H9 (cell line): ENCODE measurements around the gene TTC13. TPM values are rescaled to one million over a fixed set of nuclear protein-coding genes. Genes with fewer than 3 reads are reported as not detected.

Experiments used
- DNase-seq: peaks from one replicate; pipeline ENCODE4 v3.0.0-alpha.2; 2017
- H2AFZ ChIP-seq: one replicate; pipeline ENCODE4 v1.6.1; 2013; ENCODE audit warnings: mild to moderate bottlenecking, low read length, control low read depth, moderate library complexity
- H2AK5ac ChIP-seq: 2 replicates; pipeline ENCODE4 v1.6.1; 2013; ENCODE audit warnings: low read length, control low read depth, mixed read lengths; ENCODE audit not compliant: insufficient read length
- H2BK120ac ChIP-seq: one replicate; pipeline ENCODE4 v1.6.1; 2013; ENCODE audit warnings: low read depth, mild to moderate bottlenecking, low read length, control low read depth, inconsistent platforms; ENCODE audit not compliant: poor library complexity, severe bottlenecking
- H2BK12ac ChIP-seq: 2 replicates; pipeline ENCODE4 v1.6.1; 2013; ENCODE audit warnings: low read length, control low read depth, mixed read lengths, low read depth; ENCODE audit not compliant: insufficient read length
- H2BK15ac ChIP-seq: 2 replicates; pipeline ENCODE4 v1.6.1; 2013; ENCODE audit warnings: low read depth, low read length, control low read depth
- H2BK20ac ChIP-seq: one replicate; pipeline ENCODE4 v1.6.1; 2013; ENCODE audit warnings: low read depth, mild to moderate bottlenecking, low read length, control low read depth, inconsistent platforms; ENCODE audit not compliant: poor library complexity, severe bottlenecking
- H2BK5ac ChIP-seq: 2 replicates; pipeline ENCODE4 v1.6.1; 2013; ENCODE audit warnings: low read length, control low read depth, mixed read lengths; ENCODE audit not compliant: insufficient read length
- H3K14ac ChIP-seq: 2 replicates; pipeline ENCODE4 v1.6.1; 2013; ENCODE audit warnings: low read length, control low read depth; ENCODE audit not compliant: insufficient read depth
- H3K18ac ChIP-seq: 2 replicates; pipeline ENCODE4 v1.6.1; 2013; ENCODE audit warnings: low read depth, mild to moderate bottlenecking, mixed read lengths, low read length, control low read depth; ENCODE audit not compliant: insufficient read length
- H3K23ac ChIP-seq: 2 replicates; pipeline ENCODE4 v1.6.1; 2013; ENCODE audit warnings: low read length, control low read depth, mixed read lengths, low read depth; ENCODE audit not compliant: insufficient read length
- H3K23me2 ChIP-seq: 2 replicates; pipeline ENCODE4 v1.6.1; 2013; ENCODE audit warnings: low read depth, mild to moderate bottlenecking, mixed read lengths, low read length, control low read depth; ENCODE audit not compliant: insufficient read length, poor library complexity, severe bottlenecking
- H3K27ac ChIP-seq: 2 replicates; pipeline ENCODE4 v1.5.1; 2013; ENCODE audit warnings: low read length, control low read depth, mixed read lengths, low read depth; ENCODE audit not compliant: insufficient read length
- H3K27me3 ChIP-seq: 2 replicates; pipeline ENCODE4 v1.6.1; 2013; ENCODE audit warnings: low read length, control low read depth, inconsistent platforms; ENCODE audit not compliant: insufficient read depth
- H3K4ac ChIP-seq: 2 replicates; pipeline ENCODE4 v1.6.1; 2013; ENCODE audit warnings: low read depth, mild to moderate bottlenecking, control low read depth, inconsistent platforms, low read length, moderate library complexity
- H3K4me1 ChIP-seq: 2 replicates; pipeline ENCODE4 v1.6.1; 2013; ENCODE audit warnings: low read length, control low read depth, inconsistent platforms; ENCODE audit not compliant: insufficient read depth
- H3K4me2 ChIP-seq: 2 replicates; pipeline ENCODE4 v1.6.1; 2013; ENCODE audit warnings: low read length, control low read depth, mixed read lengths; ENCODE audit not compliant: insufficient read length, insufficient read depth
- H3K56ac ChIP-seq: 2 replicates; pipeline ENCODE4 v1.6.1; 2013; ENCODE audit warnings: low read depth, mild to moderate bottlenecking, mixed read lengths, low read length, control low read depth; ENCODE audit not compliant: insufficient read length
- H3K79me1 ChIP-seq: 2 replicates; pipeline ENCODE4 v1.6.1; 2013; ENCODE audit warnings: low read depth, mild to moderate bottlenecking, moderate library complexity, low read length, control low read depth, inconsistent platforms; ENCODE audit not compliant: insufficient read depth, poor library complexity, severe bottlenecking
- H3K79me2 ChIP-seq: 2 replicates; pipeline ENCODE4 v1.6.1; 2013; ENCODE audit warnings: low read length, control low read depth, inconsistent platforms; ENCODE audit not compliant: insufficient read depth
- H3K9ac ChIP-seq: 2 replicates; pipeline ENCODE4 v1.6.1; 2013; ENCODE audit warnings: low read length, control low read depth, mixed read lengths; ENCODE audit not compliant: insufficient read length; ENCODE audit errors: extremely low read depth
- H3K9me3 ChIP-seq: one replicate; pipeline ENCODE4 v1.6.1; 2013; ENCODE audit warnings: low read depth, low read length, inconsistent platforms; ENCODE audit not compliant: control insufficient read depth
- H3T11ph ChIP-seq: one replicate; pipeline ENCODE4 v1.6.1; 2013; ENCODE audit warnings: mild to moderate bottlenecking, low read length, control low read depth, inconsistent platforms
- H4K20me1 ChIP-seq: one replicate; pipeline ENCODE4 v1.6.1; 2013; ENCODE audit not compliant: control insufficient read depth, insufficient read length, insufficient read depth
- H4K5ac ChIP-seq: 2 replicates; pipeline ENCODE4 v1.6.1; 2013; ENCODE audit warnings: low read depth, mild to moderate bottlenecking, mixed read lengths, low read length, control low read depth; ENCODE audit not compliant: insufficient read length
- H4K8ac ChIP-seq: replicated peaks from 2 replicates; pipeline ENCODE4 v1.6.1; 2013; ENCODE audit warnings: low read length, control low read depth, mixed read lengths, low read depth; ENCODE audit not compliant: insufficient read length
- H4K91ac ChIP-seq: 2 replicates; pipeline ENCODE4 v1.6.1; 2013; ENCODE audit warnings: low read depth, mild to moderate bottlenecking, moderate library complexity, mixed read lengths, low read length, control low read depth; ENCODE audit not compliant: insufficient read length
- H3K27ac Mint-ChIP-seq, 3 experiments: 2 replicates in 2 of 3; 3 replicates in 1 of 3; pipeline ENCODE4 v1.8.0; 2020 to 2021; ENCODE audit warnings: mixed read lengths in 3 of 3, mild to moderate bottlenecking in 1 of 3, moderate library complexity in 1 of 3
- H3K27me3 Mint-ChIP-seq: 2 replicates; pipeline ENCODE4 v1.8.0; 2021; ENCODE audit warnings: low read depth, mild to moderate bottlenecking, moderate library complexity, mixed read lengths
- H3K36me3 Mint-ChIP-seq, 3 experiments: 2 replicates in 2 of 3; 3 replicates in 1 of 3; pipeline ENCODE4 v1.8.0; 2020 to 2021; ENCODE audit warnings: low read depth in 3 of 3, mixed read lengths in 3 of 3; ENCODE audit not compliant: insufficient read depth in 1 of 3
- H3K4me1 Mint-ChIP-seq, 2 experiments: 2 replicates each; pipeline ENCODE4 v1.8.0; 2020; ENCODE audit warnings: mixed read lengths in 2 of 2
- H3K4me3 Mint-ChIP-seq, 2 experiments: 2 replicates in 1 of 2; 3 replicates in 1 of 2; pipeline ENCODE4 v1.8.0; 2020 to 2021; ENCODE audit warnings: mild to moderate bottlenecking in 2 of 2, mixed read lengths in 2 of 2, moderate library complexity in 1 of 2
- H3K9me3 Mint-ChIP-seq, 2 experiments: 2 replicates in 1 of 2; 3 replicates in 1 of 2; pipeline ENCODE4 v1.8.0; 2020; ENCODE audit warnings: mild to moderate bottlenecking in 2 of 2, mixed read lengths in 2 of 2, moderate library complexity in 1 of 2
- WGBS: extraction: QIAGEN DNeasy Blood & Tissue Kit; methylation state at CpG from one replicate; pipeline ENCODE4 v1.1.7; 2013; ENCODE audit warnings: missing lambda C conversion rate, low lambda C conversion rate, mixed read lengths; ENCODE audit not compliant: insufficient read length; ENCODE audit errors: extremely low coverage; 5-methylcytosine and 5-hydroxymethylcytosine counted together
- total RNA-seq: library from RNA; stranded (reverse); gene quantifications from 2 replicates; pipeline ENCODE4 v1.2.1, GENCODE V29; 2021
- TF ChIP-seq, protein P1 (sequence below): fragments of 200-600 bp; sonication (generic); conservative IDR thresholded peaks from 3 replicates; pipeline ENCODE4 v1.8.0; 2021; ENCODE audit warnings: antibody characterized with exemption, mild to moderate bottlenecking

Gene TTC13
- total RNA-seq, 1 experiment from 2014 or later: 7.6 TPM

- no peaks in the 10 kb centered on the region for H3K27me3 Mint-ChIP-seq
- Histone ChIP-seq H3K27me3 (no peaks in the 10 kb centered on the region), H3K23ac (no peak overlapping the region), H2BK120ac (no peak overlapping the region), H2AK5ac (no peak overlapping the region), H3K4me2 (no peak overlapping the region), H3K4me1 (no peaks in the 10 kb centered on the region), H2AFZ (no peak overlapping the region), H4K91ac (no peak overlapping the region), H3K27ac (no peak overlapping the region), H3K18ac (no peak overlapping the region), H3K9ac (no peak overlapping the region), H3T11ph (no peak overlapping the region), H3K56ac (no peak overlapping the region), H4K8ac (no peak overlapping the region), H4K20me1 (no peaks in the 10 kb centered on the region), H3K9me3 (no peaks in the 10 kb centered on the region), H2BK12ac (no peak overlapping the region), H2BK20ac (no peak overlapping the region), H3K79me2 (no peaks in the 10 kb centered on the region), H2BK15ac (no peak overlapping the region), H3K79me1 (no peaks in the 10 kb centered on the region), H3K23me2 (no peaks in the 10 kb centered on the region), H3K14ac (no peak overlapping the region), H4K5ac (no peak overlapping the region), H2BK5ac (no peak overlapping the region), H3K4ac (no peak overlapping the region)
- H3K9me3 Mint-ChIP-seq: no peaks in the 10 kb centered on the region
- no peak overlapping the region for H3K27ac Mint-ChIP-seq
- no CpG with 5 or more reads among the region's 4 CpGs for WGBS
- TF ChIP-seq, protein P1, sequence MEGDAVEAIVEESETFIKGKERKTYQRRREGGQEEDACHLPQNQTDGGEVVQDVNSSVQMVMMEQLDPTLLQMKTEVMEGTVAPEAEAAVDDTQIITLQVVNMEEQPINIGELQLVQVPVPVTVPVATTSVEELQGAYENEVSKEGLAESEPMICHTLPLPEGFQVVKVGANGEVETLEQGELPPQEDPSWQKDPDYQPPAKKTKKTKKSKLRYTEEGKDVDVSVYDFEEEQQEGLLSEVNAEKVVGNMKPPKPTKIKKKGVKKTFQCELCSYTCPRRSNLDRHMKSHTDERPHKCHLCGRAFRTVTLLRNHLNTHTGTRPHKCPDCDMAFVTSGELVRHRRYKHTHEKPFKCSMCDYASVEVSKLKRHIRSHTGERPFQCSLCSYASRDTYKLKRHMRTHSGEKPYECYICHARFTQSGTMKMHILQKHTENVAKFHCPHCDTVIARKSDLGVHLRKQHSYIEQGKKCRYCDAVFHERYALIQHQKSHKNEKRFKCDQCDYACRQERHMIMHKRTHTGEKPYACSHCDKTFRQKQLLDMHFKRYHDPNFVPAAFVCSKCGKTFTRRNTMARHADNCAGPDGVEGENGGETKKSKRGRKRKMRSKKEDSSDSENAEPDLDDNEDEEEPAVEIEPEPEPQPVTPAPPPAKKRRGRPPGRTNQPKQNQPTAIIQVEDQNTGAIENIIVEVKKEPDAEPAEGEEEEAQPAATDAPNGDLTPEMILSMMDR: no peak
- H3K36me3 Mint-ChIP-seq: peaks cover 2 to 16% (median 4%) of the 10 kb centered on the region in 3 experiments; a peak in 4 of 7 replicates
- no peak for DNase-seq
- H3K4me3 Mint-ChIP-seq: no peak overlapping the region
- H3K4me1 Mint-ChIP-seq: no peaks in the 10 kb centered on the region
Observed at GRCh38 chr1:230923176-230923575, 55.5 kb downstream of the TTC13 start.
